Upper lobe of left lung (tissue), 4 donors: ENCODE results near the gene HVCN1.

ENCODE experiments used
- CTCF ChIP-seq, 6 experiments: fragments of 450-650 bp in 4 of 6; fragments of 200-600 bp in 2 of 6; sonication (generic) in 2 of 6; IDR thresholded peaks; one replicate each; pipeline ENCODE4 v1.5.1; 2016 to 2019; ENCODE audit warnings: antibody characterized with exemption in 6 of 6
- EP300 ChIP-seq, 4 donors: sonication (generic); formaldehyde crosslinking; IDR thresholded peaks; one replicate each; pipeline ENCODE4 v1.5.1; 2017; ENCODE audit warnings: antibody characterized with exemption in 4 of 4, control low read depth in 2 of 4
- POLR2A ChIP-seq, 4 donors: fragments of 450-650 bp; IDR thresholded peaks; one replicate each; pipeline ENCODE4 v1.5.1; 2016 to 2017; ENCODE audit warnings: antibody characterized with exemption in 4 of 4, mild to moderate bottlenecking in 2 of 4
- POLR2AphosphoS5 ChIP-seq, 2 donors: sonication (generic); formaldehyde crosslinking; IDR thresholded peaks; one replicate each; pipeline ENCODE4 v1.5.1; 2017; ENCODE audit warnings: antibody characterized with exemption in 2 of 2

- TF ChIP-seq CTCF (IDR thresholded peaks at IDR 0.05) (no peak), POLR2AphosphoS5 (IDR thresholded peaks at IDR 0.05) (no peak), POLR2A (IDR thresholded peaks at IDR 0.05) (no peak), EP300 (IDR thresholded peaks at IDR 0.05) (no peak)
These were observed 31.6 kb upstream of the HVCN1 start for GRCh38 chr12:110720516-110720915.
